Stimulated activated CD8-positive, alpha-beta memory T cell treated with anti-CD3 and anti-CD28 coated beads, Interleukin-12 subunit alpha, Interleukin-12 subunit beta, amount 100 ng/mL, for 24 hours (primary cell): ENCODE data around the gene PAK6.

Experiments used
- DNase-seq: peaks from one replicate; pipeline ENCODE4 v3.0.0-alpha.2; 2020; ENCODE audit errors: extremely low read depth

Gene PAK6

GRCh38 chr15:40310001-40310959 lies 71.4 kb downstream of the PAK6 start:
- DNase-seq = no peak

- no peak for DNase-seq
Observed at GRCh38 chr15:40310993-40311392, 72.1 kb downstream of the PAK6 start.

GRCh38 chr15:40312370-40313158 lies 73.7 kb downstream of the PAK6 start:
- no peak for DNase-seq

GRCh38 chr15:40313531-40314398 lies 74.9 kb downstream of the PAK6 start:
- DNase-seq = no peak

- no peak for DNase-seq
Observed at GRCh38 chr15:40314723-40315276, 75.9 kb downstream of the PAK6 start.

- DNase-seq = no peak
Observed at GRCh38 chr15:40316931-40317330, 78.1 kb downstream of the PAK6 start.

GRCh38 chr15:40317580-40317979 lies 78.7 kb downstream of the PAK6 start:
- DNase-seq = no peak

- DNase-seq = no peak
Observed at GRCh38 chr15:40320409-40320808, 81.5 kb downstream of the PAK6 start.

- no peak for DNase-seq
Observed at GRCh38 chr15:40320931-40321371, 82.1 kb downstream of the PAK6 start.

- no peak for DNase-seq
Observed at GRCh38 chr15:40322531-40323238, 83.8 kb downstream of the PAK6 start.

GRCh38 chr15:40323239-40323952 lies 84.5 kb downstream of the PAK6 start, which contains the start of gene INAFM2:
Gene INAFM2, plus strand, starts transcription at chr15:40323692. Its CDS starts 364 bp downstream, at chr15:40324056.
- peak; percentile 79 for DNase-seq

GRCh38 chr15:40323953-40324937 lies 85.4 kb downstream of the PAK6 start:
- DNase-seq = no peak

- DNase-seq = no peak
Observed at GRCh38 chr15:40325188-40325587, 86.3 kb downstream of the PAK6 start.

- DNase-seq = no peak
Observed at GRCh38 chr15:40325700-40326099, 86.8 kb downstream of the PAK6 start.
